K562 (cell line): ENCODE results near the gene ELK4. TPM values are rescaled to one million over a fixed set of nuclear protein-coding genes. Genes with fewer than 3 reads are reported as not detected.

Source experiments
- ATF7 ChIP-seq: fragments of 450-650 bp; IDR thresholded peaks from 2 replicates; pipeline ENCODE4 v1.7.1; 2014; ENCODE audit warnings: mild to moderate bottlenecking, moderate library complexity
- BRF2 ChIP-seq: IDR thresholded peaks from 3 replicates; pipeline ENCODE4 v1.6.1; 2011; ENCODE audit warnings: borderline replicate concordance, mild to moderate bottlenecking; ENCODE audit not compliant: insufficient read length, insufficient read depth
- CTBP1 ChIP-seq: fragments of 450-650 bp; IDR thresholded peaks from 2 replicates; pipeline ENCODE4 v1.6.1; 2016; ENCODE audit warnings: borderline replicate concordance
- CTCFL ChIP-seq: IDR thresholded peaks from 2 replicates; pipeline ENCODE4 v1.6.1; 2011; ENCODE audit warnings: borderline replicate concordance, low read depth, mild to moderate bottlenecking, moderate library complexity, low read length; ENCODE audit not compliant: insufficient read depth, poor library complexity, severe bottlenecking
- DACH1 ChIP-seq: fragments of 450-650 bp; IDR thresholded peaks from 2 replicates; pipeline ENCODE4 v1.6.1; 2018; ENCODE audit not compliant: partially characterized antibody
- E2F3 ChIP-seq: fragments of 250-450 bp; sonication (Bioruptor Pico); IDR thresholded peaks from 2 replicates; pipeline ENCODE4 v1.4.0; 2020; ENCODE audit warnings: mild to moderate bottlenecking
- GABPA ChIP-seq: fragments of 200-800 bp; sonication (Bioruptor generic); conservative IDR thresholded peaks from 2 replicates; pipeline ENCODE4 v1.6.1; 2016; ENCODE audit warnings: low read depth, missing genetic modification characterization, missing compliant biosample characterization
- HDAC1 ChIP-seq, 2 experiments: fragments of 450-650 bp; IDR thresholded peaks; 2 replicates each; pipeline ENCODE4 v1.6.1; 2016 to 2017; ENCODE audit warnings: inconsistent platforms in 1 of 2, mild to moderate bottlenecking in 1 of 2, moderate library complexity in 1 of 2
- MAX ChIP-seq: sonication (generic); formaldehyde crosslinking; IDR thresholded peaks from 2 replicates; pipeline ENCODE4 v1.9.0; 2022; ENCODE audit warnings: mild to moderate bottlenecking, missing genetic modification reagents
- PHF21A ChIP-seq: fragments of 450-650 bp; IDR thresholded peaks from 2 replicates; pipeline ENCODE4 v1.6.1; 2017; ENCODE audit warnings: low read depth, borderline replicate concordance
- PTTG1 ChIP-seq: fragments of 450-650 bp; IDR thresholded peaks from 2 replicates; pipeline ENCODE4 v1.6.1; 2016; ENCODE audit warnings: low read depth, mild to moderate bottlenecking, missing genetic modification characterization, missing compliant biosample characterization
- RAD51 ChIP-seq: fragments of 450-650 bp; IDR thresholded peaks from 2 replicates; pipeline ENCODE4 v1.7.1; 2016; ENCODE audit warnings: low read depth, mild to moderate bottlenecking, borderline replicate concordance
- SPI1 ChIP-seq: IDR thresholded peaks from 2 replicates; pipeline ENCODE4 v1.6.1; 2011; ENCODE audit warnings: low read depth, low read length, control low read depth, borderline replicate concordance
- TARDBP ChIP-seq: fragments of 450-650 bp; IDR thresholded peaks from 2 replicates; pipeline ENCODE4 v1.6.1; 2016
- TCF3 ChIP-seq: sonication (generic); formaldehyde crosslinking; IDR thresholded peaks from 2 replicates; pipeline ENCODE4 v1.4.0; 2020; ENCODE audit warnings: mild to moderate bottlenecking, missing genetic modification reagents
- TEAD1 ChIP-seq, 2 experiments: fragments of 450-650 bp in 1 of 2; sonication (generic) in 1 of 2; formaldehyde crosslinking; IDR thresholded peaks; 2 replicates each; pipeline versions ENCODE4 v1.4.0 to v1.8.0; 2020 to 2022; ENCODE audit warnings: mild to moderate bottlenecking in 2 of 2, missing genetic modification reagents in 1 of 2
- YY1 ChIP-seq, 3 experiments: IDR thresholded peaks; 2 replicates each; pipeline ENCODE4 v1.6.1; 2011; ENCODE audit warnings: low read length in 2 of 3, mild to moderate bottlenecking in 2 of 3, moderate library complexity in 2 of 3, borderline replicate concordance in 1 of 3, control low read depth in 1 of 3, low read depth in 1 of 3; ENCODE audit not compliant: insufficient read depth in 3 of 3, insufficient replicate concordance in 2 of 3, control insufficient read depth in 1 of 3, insufficient read length in 1 of 3; ENCODE audit errors: extremely low read depth in 1 of 3
- ZNF23 ChIP-seq: fragments of 250-450 bp; sonication (Bioruptor Pico); IDR thresholded peaks from 2 replicates; pipeline ENCODE4 v1.4.0; 2020; ENCODE audit warnings: mild to moderate bottlenecking
- polyA plus RNA-seq, 8 experiments: library from polyadenylated mRNA; depleted of rRNA in 4 of 8; stranded (reverse) in 5 of 8; unstranded in 3 of 8; fragments of >200 nt; fragmentation: Nextera tagmentation in 2 of 8; fragmentation: Illumina TruSeq in 1 of 8; extraction: Ambion mirVana in 2 of 8; extraction: Trizol in 1 of 8; gene quantifications; 2 replicates each; pipeline versions ENCODE4 v1.2.1 to v1.2.3, GENCODE V29; 2011 to 2014; ENCODE audit warnings: inconsistent platforms in 1 of 8, missing spikeins in 1 of 8
- total RNA-seq, 7 experiments: library from RNA; depleted of rRNA in 6 of 7; stranded (reverse); fragments of >200 nt in 6 of 7; fragmentation: Illumina TruSeq in 2 of 7; extraction: Trizol in 2 of 7; gene quantifications; 2 replicates each; pipeline versions ENCODE4 v1.2.1 to v1.2.3, GENCODE V29; 2011 to 2021; ENCODE audit warnings: low replicate concordance in 1 of 7

ELK4 gene
- total and polyA plus RNA-seq, 9 of the 15 experiments (the other 6 are each of a cell fraction or from before 2014, with no cell fraction given), result 2.0 to 21.7 (median 9.2) TPM

- TF ChIP-seq MAX, result no peak; the same call in 1 of the 2 replicates
- peak; percentile 23; the same call in 1 of the 2 replicates for TF ChIP-seq CTBP1
- TF ChIP-seq TCF3 (CRISPR knock-in tag), result peak; percentile 24; the same call in 1 of the 2 replicates
- no peak for TF ChIP-seq GABPA (tag)
- no peak for TF ChIP-seq BRF2
- TF ChIP-seq SPI1, result no peak
- TF ChIP-seq E2F3 (CRISPR knock-in tag), result peak; percentile 20; the same call in 1 of the 2 replicates
- no peak for TF ChIP-seq ZNF23
- no peak for TF ChIP-seq TEAD1 (CRISPR knock-in tag; IDR thresholded peaks at IDR 0.05)
- TF ChIP-seq PTTG1 (tag), result no peak
- no peak for TF ChIP-seq CTCFL
- TF ChIP-seq DACH1, result peak; percentile 17
- no peak for TF ChIP-seq PHF21A
- no peak for TF ChIP-seq RAD51
- peak in 2 of 3 experiments; percentile 4 to 53 for TF ChIP-seq YY1 (IDR thresholded peaks at IDR 0.05; ENCODE audit: borderline replicate concordance in 1 of 3, control insufficient read depth in 1 of 3, extremely low read depth in 1 of 3, insufficient read depth in 3 of 3, insufficient read length in 1 of 3, insufficient replicate concordance in 2 of 3, low read depth in 1 of 3, low read length in 2 of 3)
- TF ChIP-seq ATF7, result no peak
- no peak for TF ChIP-seq HDAC1 (IDR thresholded peaks at IDR 0.05)
- TF ChIP-seq TARDBP, result 0 out of 2 replicates have a peak, but pooled peaks have one; percentile 30
Observed at GRCh38 chr1:205658943-205659581, 27.3 kb upstream of the ELK4 start (continued).
